Gastroesophageal sphincter (tissue), 4 donors: Measurements from ENCODE around the gene ZNF83. TPM values are rescaled to one million over a fixed set of nuclear protein-coding genes. Genes with fewer than 3 reads are reported as not detected.
"Not testable (repeated sequence)": the region's sequence is repeated elsewhere in the genome, so short reads cannot be mapped to it uniquely, and the experiment has no call there.

Source experiments
- ATAC-seq: fragments of 150-250 bp; one replicate; pipeline ENCODE4 v1.9.1; 2016; ENCODE audit warnings: mild to moderate bottlenecking, moderate library complexity
- H3K27ac ChIP-seq, 4 donors: fragments of 200-600 bp; sonication (generic) in 3 of 4; 1 replicate in 3 of 4; 2 replicates in 1 of 4; pipeline ENCODE4 v1.5.1; 2016 to 2019
- H3K27me3 ChIP-seq: fragments of 200-600 bp; sonication (generic); one replicate; pipeline ENCODE4 v1.5.1; 2019
- H3K36me3 ChIP-seq, 2 donors: fragments of 200-600 bp; sonication (generic); one replicate each; pipeline ENCODE4 v1.5.1; 2019; ENCODE audit warnings: control low read depth in 1 of 2
- H3K4me1 ChIP-seq, 3 donors: fragments of 200-600 bp; sonication (generic); 1 replicate in 2 of 3; 2 replicates in 1 of 3; pipeline ENCODE4 v1.5.1; 2016 to 2019; ENCODE audit warnings: control low read depth in 2 of 3
- H3K4me3 ChIP-seq, 2 donors: fragments of 200-600 bp; sonication (generic); one replicate each; pipeline ENCODE4 v1.5.1; 2019; ENCODE audit warnings: mild to moderate bottlenecking in 1 of 2, moderate library complexity in 1 of 2
- H3K9me3 ChIP-seq, 3 donors: fragments of 200-600 bp; sonication (generic); one replicate each; pipeline ENCODE4 v1.5.1; 2017 to 2019; ENCODE audit warnings: control low read depth in 2 of 3
- EP300 ChIP-seq: sonication (generic); formaldehyde crosslinking; IDR thresholded peaks from one replicate; pipeline ENCODE4 v1.6.1; 2017; ENCODE audit warnings: antibody characterized with exemption, mild to moderate bottlenecking
- POLR2A ChIP-seq, 2 donors: fragments of 450-650 bp; IDR thresholded peaks; one replicate each; pipeline ENCODE4 v1.6.1; 2017; ENCODE audit warnings: antibody characterized with exemption in 2 of 2, mild to moderate bottlenecking in 2 of 2, moderate library complexity in 1 of 2
- POLR2AphosphoS5 ChIP-seq: sonication (generic); formaldehyde crosslinking; IDR thresholded peaks from one replicate; pipeline ENCODE4 v1.6.1; 2017; ENCODE audit warnings: antibody characterized with exemption
- WGBS, 2 donors: methylation state at CpG; one replicate each; pipeline ENCODE4 v1.1.5; 2018; ENCODE audit warnings: low coverage in 1 of 2; 5-methylcytosine and 5-hydroxymethylcytosine counted together
- total RNA-seq, 4 donors: library from RNA; depleted of rRNA; stranded (reverse); fragments of >200 nt; gene quantifications; one replicate each; pipeline ENCODE4 v1.1.0, GENCODE V29; 2016
- TF ChIP-seq, protein P1 (sequence below), 4 experiments: fragments of 200-600 bp in 2 of 4; fragments of 450-650 bp in 2 of 4; sonication (generic) in 1 of 4; IDR thresholded peaks; one replicate each; pipeline ENCODE4 v1.5.1; 2017 to 2019; ENCODE audit warnings: antibody characterized with exemption in 4 of 4, mild to moderate bottlenecking in 2 of 4, moderate library complexity in 2 of 4

The ZNF83 gene
- 10 to 100 TPM; 30.3 to 99.3 (median 49.4) TPM for total RNA-seq

DNA sequence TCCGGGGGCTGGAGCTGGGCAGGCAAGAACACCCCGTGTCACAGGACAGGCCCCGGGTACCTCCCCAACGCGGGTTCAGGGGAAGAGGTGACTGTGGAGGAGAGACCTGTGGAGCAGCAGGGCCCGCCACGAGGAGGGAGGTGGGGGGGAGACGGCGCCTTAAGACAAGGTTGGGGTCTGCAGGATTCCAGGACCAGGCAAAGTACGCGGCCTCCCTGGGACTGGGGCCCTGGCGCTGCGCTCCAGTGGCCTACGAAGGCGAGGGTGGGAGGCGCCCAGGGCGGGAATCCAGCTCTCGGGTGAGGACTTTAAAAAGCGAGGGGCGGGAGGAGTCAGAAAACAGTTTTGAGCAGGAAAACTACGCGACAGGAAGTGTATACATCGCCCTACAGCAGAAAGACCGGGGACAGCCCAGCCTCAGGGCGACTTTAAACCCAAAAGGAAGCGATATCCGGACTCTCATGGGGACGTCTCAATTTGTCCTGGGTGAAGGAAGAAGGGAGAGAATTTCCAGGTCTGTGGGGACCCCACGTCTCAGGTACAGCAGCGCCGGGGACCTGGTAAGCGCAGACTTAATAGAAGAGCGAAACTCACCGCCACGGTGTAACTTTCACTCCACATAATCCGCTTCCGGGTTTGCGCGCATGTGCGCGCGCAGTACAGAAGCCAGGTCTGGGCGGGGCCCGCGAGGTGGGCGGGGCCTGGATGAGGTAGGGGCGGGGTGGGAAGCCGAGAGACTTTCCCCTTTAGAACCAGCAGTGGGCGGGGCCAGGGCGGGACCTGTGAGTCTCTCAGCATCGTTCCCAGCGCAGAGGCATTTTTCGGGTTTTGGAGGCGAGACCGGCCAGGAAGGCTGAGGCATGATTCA, at the start of gene ZNF83:
Gene ZNF83 (minus strand): TSS at position 638 of the 868 bp plus-strand sequence.
- ATAC-seq: peak; percentile 98
- Histone ChIP-seq H3K9me3 (no peaks in the 10 kb centered on the region), H3K4me3 (peak within 1 kb of the TSS; percentile 56 to 68), H3K27ac (peak within 1 kb of the TSS; percentile 49 to 89 (median 84)), H3K4me1 (peaks cover 0 to 20% (median 11%) of the 10 kb centered on the region in 3 donors), H3K36me3 (peaks cover 0 to 20% of the 10 kb centered on the region in 2 donors), H3K27me3 (no peaks in the 10 kb centered on the region)
- 0% methylated on average over 11 to 18 of the region's 55 CpGs for WGBS, 2 donors
- TF ChIP-seq EP300 (no peak), POLR2A (IDR thresholded peaks at IDR 0.05) (peak in 1 of 2 donors; percentile 43), POLR2AphosphoS5 (peak; percentile 60)

- Histone ChIP-seq H3K27ac (peak overlapping the region in 2 of 4 donors; percentile 92 to 94), H3K27me3 (no peaks in the 10 kb centered on the region), H3K36me3 (no peaks in the 10 kb centered on the region), H3K4me3 (no peak overlapping the region), H3K4me1 (peaks cover 0 to 61% (median 14%) of the 10 kb centered on the region in 3 donors), H3K9me3 (no peaks in the 10 kb centered on the region)
- TF ChIP-seq POLR2AphosphoS5 (no peak), EP300 (no peak), POLR2A (IDR thresholded peaks at IDR 0.05) (no peak)
- TF ChIP-seq, protein P1, sequence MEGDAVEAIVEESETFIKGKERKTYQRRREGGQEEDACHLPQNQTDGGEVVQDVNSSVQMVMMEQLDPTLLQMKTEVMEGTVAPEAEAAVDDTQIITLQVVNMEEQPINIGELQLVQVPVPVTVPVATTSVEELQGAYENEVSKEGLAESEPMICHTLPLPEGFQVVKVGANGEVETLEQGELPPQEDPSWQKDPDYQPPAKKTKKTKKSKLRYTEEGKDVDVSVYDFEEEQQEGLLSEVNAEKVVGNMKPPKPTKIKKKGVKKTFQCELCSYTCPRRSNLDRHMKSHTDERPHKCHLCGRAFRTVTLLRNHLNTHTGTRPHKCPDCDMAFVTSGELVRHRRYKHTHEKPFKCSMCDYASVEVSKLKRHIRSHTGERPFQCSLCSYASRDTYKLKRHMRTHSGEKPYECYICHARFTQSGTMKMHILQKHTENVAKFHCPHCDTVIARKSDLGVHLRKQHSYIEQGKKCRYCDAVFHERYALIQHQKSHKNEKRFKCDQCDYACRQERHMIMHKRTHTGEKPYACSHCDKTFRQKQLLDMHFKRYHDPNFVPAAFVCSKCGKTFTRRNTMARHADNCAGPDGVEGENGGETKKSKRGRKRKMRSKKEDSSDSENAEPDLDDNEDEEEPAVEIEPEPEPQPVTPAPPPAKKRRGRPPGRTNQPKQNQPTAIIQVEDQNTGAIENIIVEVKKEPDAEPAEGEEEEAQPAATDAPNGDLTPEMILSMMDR (IDR thresholded peaks at IDR 0.05): no peak
- ATAC-seq: no peak
- 84 to 85% methylated on average over 3 of the region's 3 CpGs for WGBS, 2 donors
Observed at GRCh38 chr19:52687684-52688083, 49.5 kb upstream of the ZNF83 start.

DNA sequence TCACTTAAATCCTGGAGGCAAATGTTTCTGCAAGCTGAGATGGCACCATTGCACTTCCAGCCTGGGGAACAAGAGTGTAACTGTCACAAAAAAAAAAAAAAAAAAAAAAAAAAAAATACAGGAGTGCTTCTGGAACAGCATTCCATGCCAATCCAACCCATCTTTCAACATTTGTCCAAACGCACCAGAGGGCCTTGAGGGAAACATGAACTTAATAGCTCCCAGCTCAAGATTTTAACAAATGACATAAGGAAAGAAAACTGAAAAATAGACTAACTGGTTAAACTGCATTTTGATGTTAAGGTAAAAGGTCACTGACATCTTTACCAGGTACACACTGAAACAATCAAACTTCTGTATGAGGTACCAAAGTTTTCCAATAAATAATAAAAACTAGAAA, 47.7 kb upstream of the ZNF83 start:
- H3K9me3 ChIP-seq: no peaks in the 10 kb centered on the region
- no peak for ATAC-seq
- TF ChIP-seq POLR2AphosphoS5 (no peak), POLR2A (IDR thresholded peaks at IDR 0.05) (no peak), EP300 (no peak)
- TF ChIP-seq, protein P1 (IDR thresholded peaks at IDR 0.05): no peak
- no peaks in the 10 kb centered on the region for H3K27me3 ChIP-seq
- no peak overlapping the region for H3K4me3 ChIP-seq
- no peaks in the 10 kb centered on the region for H3K36me3 ChIP-seq
- peak overlapping the region in 1 of 4 donors; percentile 31 for H3K27ac ChIP-seq
- H3K4me1 ChIP-seq: peaks cover 0 to 53% (median 8%) of the 10 kb centered on the region in 3 donors
- 60 to 65% methylated on average over 1 of the region's 1 CpG for WGBS, 2 donors

DNA sequence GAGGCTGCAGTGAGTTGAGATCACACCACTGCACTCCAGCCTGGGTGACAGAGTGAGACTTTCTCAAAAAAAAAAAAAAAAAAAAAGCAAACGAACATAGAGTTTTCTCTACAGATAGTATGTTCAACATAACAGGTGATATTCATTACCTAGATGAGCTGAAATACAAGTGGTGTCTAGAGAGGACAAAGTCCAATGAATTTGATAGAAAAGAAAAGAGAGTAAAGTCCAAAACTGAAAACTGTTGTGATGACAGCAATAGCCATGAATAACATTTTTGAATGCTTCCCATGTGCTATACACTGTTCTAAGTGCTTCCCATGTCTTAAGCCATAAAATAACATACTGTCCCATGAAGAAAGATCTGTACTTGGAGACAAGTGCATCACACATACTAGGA, 43.1 kb upstream of the ZNF83 start:
- WGBS, 2 donors: 71 to 82% methylated on average over 1 of the region's 1 CpG
- peaks cover 0 to 19% (median 0%) of the 10 kb centered on the region in 3 donors for H3K4me1 ChIP-seq
- H3K36me3 ChIP-seq, ATAC-seq, H3K9me3 ChIP-seq, H3K27ac ChIP-seq, H3K27me3 ChIP-seq, H3K4me3 ChIP-seq: not testable (repeated sequence)

GRCh38 chr19:52679598-52679997, 41.4 kb upstream of the ZNF83 start:
- TF ChIP-seq POLR2A (IDR thresholded peaks at IDR 0.05) (no peak), EP300 (no peak), POLR2AphosphoS5 (no peak)
- TF ChIP-seq, protein P1 (IDR thresholded peaks at IDR 0.05): no peak
- no peak overlapping the region for H3K27ac ChIP-seq
- WGBS, 2 donors: 88 to 100% methylated on average over 2 to 3 of the region's 5 CpGs
- ATAC-seq: no peak
- H3K36me3 ChIP-seq: no peaks in the 10 kb centered on the region
- H3K9me3 ChIP-seq: no peaks in the 10 kb centered on the region
- peaks cover 0 to 3% (median 0%) of the 10 kb centered on the region in 3 donors for H3K4me1 ChIP-seq
- no peak overlapping the region for H3K4me3 ChIP-seq
- H3K27me3 ChIP-seq: no peaks in the 10 kb centered on the region

- H3K27ac ChIP-seq, H3K36me3 ChIP-seq, H3K27me3 ChIP-seq, H3K4me3 ChIP-seq, H3K9me3 ChIP-seq, ATAC-seq, H3K4me1 ChIP-seq: not testable (repeated sequence)
- WGBS, 2 donors: 88 to 96% methylated on average over 5 to 6 of the region's 6 CpGs
Observed at GRCh38 chr19:52675239-52675638, 37.1 kb upstream of the ZNF83 start.
